Esophagus (tissue), 2 donors: ENCODE results near the gene ABL2. TPM values are rescaled to one million over a fixed set of nuclear protein-coding genes. Genes with fewer than 3 reads are reported as not detected.
A peak's percentile ranks its signal among the peaks of the same experiment; 100 is the strongest.
"Not testable (repeated sequence)": the region's sequence is repeated elsewhere in the genome, so short reads cannot be mapped to it uniquely, and the experiment has no call there.

Experiments used
- H3K27ac ChIP-seq, 2 donors: one replicate each; pipeline ENCODE4 v1.5.1; 2013; ENCODE audit warnings: low read depth in 2 of 2, mild to moderate bottlenecking in 2 of 2, inconsistent platforms in 1 of 2, low read length in 1 of 2, moderate library complexity in 1 of 2
- H3K27me3 ChIP-seq, 2 donors: one replicate each; pipeline ENCODE4 v1.6.1; 2013; ENCODE audit warnings: low read length in 2 of 2, control low read depth in 1 of 2, mild to moderate bottlenecking in 1 of 2; ENCODE audit not compliant: insufficient read depth in 2 of 2, control insufficient read depth in 1 of 2
- H3K36me3 ChIP-seq, 2 donors: one replicate each; pipeline ENCODE4 v1.6.1; 2013; ENCODE audit warnings: low read length in 1 of 2; ENCODE audit not compliant: control insufficient read depth in 2 of 2, insufficient read depth in 2 of 2
- H3K4me1 ChIP-seq, 2 donors: one replicate each; pipeline ENCODE4 v1.6.1; 2013; ENCODE audit warnings: low read length in 1 of 2; ENCODE audit not compliant: control insufficient read depth in 2 of 2, insufficient read depth in 2 of 2
- H3K4me3 ChIP-seq, 2 donors: one replicate each; pipeline ENCODE4 v1.5.1; 2013; ENCODE audit warnings: low read length in 2 of 2, mild to moderate bottlenecking in 2 of 2, low read depth in 1 of 2, moderate library complexity in 1 of 2
- H3K9me3 ChIP-seq, 2 donors: one replicate each; pipeline ENCODE4 v1.6.1; 2013; ENCODE audit warnings: mild to moderate bottlenecking in 2 of 2, low read depth in 1 of 2, low read length in 1 of 2, moderate library complexity in 1 of 2; ENCODE audit not compliant: control insufficient read depth in 2 of 2, insufficient read depth in 1 of 2
- WGBS, 2 donors: extraction: QIAGEN DNeasy Blood & Tissue Kit; methylation state at CpG; one replicate each; pipeline ENCODE4 v1.1.7; 2013; 5-methylcytosine and 5-hydroxymethylcytosine counted together
- polyA plus RNA-seq, 2 donors: library from polyadenylated mRNA; stranded (reverse); fragments of 200-250 nt; gene quantifications; one replicate each; pipeline ENCODE4 v1.2.3, GENCODE V29; 2013
- donor health status: healthy with polysubstance abuse.
- donor health status: Bipolar disorder and iron deficiency.

ABL2 gene
- polyA plus RNA-seq, 2 donors = 1.1 to 1.6 TPM

DNA sequence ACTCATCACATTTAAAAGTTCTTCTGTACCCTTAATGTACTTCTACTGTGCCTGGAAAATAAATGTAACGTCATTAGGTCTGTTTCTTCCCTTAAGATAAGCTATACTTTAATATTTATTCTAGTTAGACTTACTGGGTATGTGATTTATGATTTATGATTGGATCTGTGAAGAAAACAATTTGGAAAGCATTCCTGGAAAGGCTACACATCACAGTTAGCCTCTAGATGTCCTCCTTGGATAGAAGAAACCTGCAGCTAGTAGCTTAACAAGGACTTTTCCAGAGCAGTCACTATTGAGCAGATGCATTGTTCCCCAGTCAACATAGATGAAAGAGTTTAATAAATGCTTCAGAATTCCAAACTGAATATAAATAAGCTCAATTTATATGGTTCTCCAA, 22.2 kb upstream of the ABL2 start:
- Histone ChIP-seq H3K27ac (no peak overlapping the region), H3K27me3 (no peaks in the 10 kb centered on the region), H3K36me3 (no peaks in the 10 kb centered on the region), H3K4me1 (no peaks in the 10 kb centered on the region), H3K9me3 (no peaks in the 10 kb centered on the region), H3K4me3 (no peak overlapping the region)
- WGBS, 2 donors = 0 to 30% methylated on average over 1 of the region's 1 CpG

DNA sequence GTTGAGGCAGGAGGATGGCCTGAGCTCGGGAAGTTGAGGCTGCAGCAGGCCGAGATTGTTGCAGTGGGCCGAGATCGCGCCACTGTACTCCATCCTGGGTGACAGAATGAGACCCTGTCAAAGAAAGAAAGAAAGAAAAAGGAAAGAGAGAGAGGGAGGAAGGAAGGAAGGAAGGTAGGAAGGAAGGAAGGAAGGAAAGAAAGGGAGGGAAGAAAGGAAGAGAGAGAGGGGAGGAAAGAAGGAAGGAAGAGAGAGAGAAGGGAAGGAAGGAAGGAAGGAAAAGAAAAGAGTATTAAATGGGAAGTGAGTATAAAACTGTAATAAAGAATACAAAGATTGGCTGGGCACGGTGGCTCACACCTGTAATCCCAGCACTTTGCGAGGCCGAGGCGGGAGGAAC, 18.4 kb upstream of the ABL2 start:
- H3K4me3 ChIP-seq = no peak overlapping the region
- 82 to 86% methylated on average over 9 of the region's 9 CpGs for WGBS, 2 donors
- H3K9me3 ChIP-seq = no peaks in the 10 kb centered on the region
- H3K27me3 ChIP-seq = no peaks in the 10 kb centered on the region
- no peak overlapping the region for H3K27ac ChIP-seq
- H3K4me1 ChIP-seq = no peaks in the 10 kb centered on the region
- no peaks in the 10 kb centered on the region for H3K36me3 ChIP-seq

GRCh38 chr1:179245426-179245825, 15.9 kb upstream of the ABL2 start:
- not testable (repeated sequence) for H3K4me3 ChIP-seq, H3K4me1 ChIP-seq, H3K27me3 ChIP-seq, H3K27ac ChIP-seq, H3K9me3 ChIP-seq, H3K36me3 ChIP-seq
- WGBS, 2 donors = 70 to 79% methylated on average over 2 of the region's 2 CpGs

DNA sequence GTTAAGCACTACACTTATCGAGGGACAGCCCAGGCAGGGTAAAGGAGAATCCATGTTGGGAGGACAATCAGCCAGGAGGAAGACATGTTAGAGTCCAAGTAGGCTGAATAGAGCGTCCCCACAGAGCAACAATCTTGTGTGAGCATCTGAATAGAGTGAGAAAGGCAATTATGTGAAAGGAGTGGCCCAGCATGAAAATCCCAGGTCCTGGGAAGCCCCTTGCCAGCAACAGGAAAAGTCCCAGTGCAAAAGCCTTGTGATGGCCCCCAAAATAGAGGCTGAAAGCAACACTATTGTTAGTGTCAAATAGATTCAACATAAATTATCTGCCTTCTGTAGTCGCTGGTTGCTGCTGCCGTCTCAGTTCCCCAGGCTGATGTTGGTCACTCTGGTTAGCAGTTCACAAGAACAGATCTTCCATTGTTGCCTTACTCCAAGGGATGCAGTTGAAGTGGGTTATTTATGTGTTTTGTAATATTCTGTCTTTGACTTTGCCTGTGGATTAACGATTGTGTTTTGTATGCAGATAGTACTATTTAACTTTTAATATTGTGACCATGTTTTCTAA, 12.1 kb upstream of the ABL2 start:
- Histone ChIP-seq H3K9me3 (no peaks in the 10 kb centered on the region), H3K4me1 (no peaks in the 10 kb centered on the region), H3K27ac (no peak overlapping the region), H3K36me3 (no peaks in the 10 kb centered on the region), H3K27me3 (no peaks in the 10 kb centered on the region), H3K4me3 (no peak overlapping the region)
- WGBS, 2 donors = 84 to 86% methylated on average over 5 of the region's 5 CpGs

DNA sequence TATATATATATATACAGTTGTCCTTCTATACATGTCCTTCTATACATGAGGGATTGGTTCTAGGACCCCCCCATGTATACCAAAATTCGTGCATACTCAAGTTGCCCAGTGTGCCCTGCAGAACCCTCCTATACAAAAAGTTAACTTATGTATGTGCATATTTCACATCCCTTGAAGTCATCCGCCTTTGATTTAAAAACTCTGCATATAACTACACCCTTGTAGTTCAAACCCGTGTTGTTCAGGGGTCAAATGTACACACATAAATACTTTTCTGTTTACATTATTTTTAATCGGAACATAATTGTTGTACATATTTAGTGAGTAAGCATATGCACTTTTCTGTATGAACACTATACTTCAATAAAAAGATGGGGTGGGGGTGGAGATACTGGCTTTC, 7.7 kb upstream of the ABL2 start:
- Histone ChIP-seq H3K27me3 (no peaks in the 10 kb centered on the region), H3K9me3 (no peaks in the 10 kb centered on the region), H3K27ac (no peak overlapping the region), H3K4me1 (no peaks in the 10 kb centered on the region), H3K4me3 (no peak overlapping the region), H3K36me3 (no peaks in the 10 kb centered on the region)
- 75 to 78% methylated on average over 4 of the region's 4 CpGs for WGBS, 2 donors

GRCh38 chr1:179234863-179235262, 5.4 kb upstream of the ABL2 start:
- no peaks in the 10 kb centered on the region for H3K36me3 ChIP-seq
- H3K4me3 ChIP-seq = no peak overlapping the region
- no peaks in the 10 kb centered on the region for H3K9me3 ChIP-seq
- H3K4me1 ChIP-seq = no peaks in the 10 kb centered on the region
- no peak overlapping the region for H3K27ac ChIP-seq
- H3K27me3 ChIP-seq = no peaks in the 10 kb centered on the region
- 97 to 100% methylated on average over 1 of the region's 1 CpG for WGBS, 2 donors

DNA sequence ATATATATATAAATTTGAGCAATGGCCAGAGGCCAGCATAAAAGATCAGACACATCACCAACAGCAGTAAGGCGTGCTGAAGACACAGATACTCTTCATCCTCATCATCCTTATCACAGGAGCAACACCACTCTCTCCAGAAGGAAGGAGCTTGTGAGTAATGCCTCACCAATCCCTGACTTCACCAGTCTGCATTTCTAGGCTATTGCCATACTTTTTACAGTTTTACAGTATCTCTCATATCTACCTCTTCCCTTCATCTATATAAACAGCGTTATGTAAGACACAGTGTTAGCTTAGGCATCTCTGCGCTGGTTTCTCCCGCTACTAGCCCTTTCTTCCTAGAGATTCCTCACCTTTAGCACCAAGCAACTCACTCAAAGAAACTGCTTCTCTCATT, 2.4 kb upstream of the ABL2 start:
- 93 to 94% methylated on average over 4 of the region's 4 CpGs for WGBS, 2 donors
- Histone ChIP-seq H3K4me3 (no peak overlapping the region), H3K27me3 (no peaks in the 10 kb centered on the region), H3K9me3 (no peaks in the 10 kb centered on the region), H3K36me3 (no peaks in the 10 kb centered on the region), H3K4me1 (no peaks in the 10 kb centered on the region), H3K27ac (no peak overlapping the region)

- no peaks in the 10 kb centered on the region for H3K4me1 ChIP-seq
- no peaks in the 10 kb centered on the region for H3K27me3 ChIP-seq
- H3K9me3 ChIP-seq = no peaks in the 10 kb centered on the region
- WGBS, 2 donors = 50 to 54% methylated on average over 3 of the region's 3 CpGs
- H3K4me3 ChIP-seq = no peak overlapping the region
- H3K27ac ChIP-seq = no peak overlapping the region
- no peaks in the 10 kb centered on the region for H3K36me3 ChIP-seq
Observed at GRCh38 chr1:179230721-179231120, 1.2 kb upstream of the ABL2 start.

- Histone ChIP-seq H3K27ac (no peak overlapping the region), H3K9me3 (no peaks in the 10 kb centered on the region), H3K4me3 (no peak overlapping the region), H3K4me1 (no peaks in the 10 kb centered on the region), H3K27me3 (no peaks in the 10 kb centered on the region), H3K36me3 (no peaks in the 10 kb centered on the region)
- 41 to 47% methylated on average over 5 of the region's 5 CpGs for WGBS, 2 donors
Observed at GRCh38 chr1:179230251-179230650, 774 bp upstream of the ABL2 start.

DNA sequence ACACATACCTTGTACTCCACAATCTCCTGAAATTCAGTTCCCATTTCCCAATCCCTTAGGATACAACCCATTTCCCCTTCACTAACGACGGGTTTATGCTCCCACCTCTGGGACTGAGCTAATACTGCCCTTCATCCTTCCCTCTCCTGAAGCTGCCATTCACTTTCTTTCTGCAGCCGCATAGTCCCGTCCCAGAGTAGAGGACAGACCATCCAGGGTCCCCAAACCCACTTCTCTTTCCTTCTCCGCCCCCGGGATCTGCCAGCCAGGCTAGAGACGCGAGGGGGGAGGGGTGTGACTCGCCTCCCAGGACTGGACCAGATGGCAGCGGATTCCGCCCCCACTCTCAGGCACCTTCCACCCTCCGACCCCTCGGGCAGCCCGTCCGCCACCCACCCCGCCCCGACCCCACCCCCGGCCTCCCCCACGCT, 679 bp downstream of the ABL2 start:
- Histone ChIP-seq H3K27me3 (no peaks in the 10 kb centered on the region), H3K36me3 (no peaks in the 10 kb centered on the region), H3K27ac (peak overlapping the region in 1 of 2 donors; percentile 66), H3K4me3 (peak overlapping the region; percentile 93 to 94), H3K9me3 (no peaks in the 10 kb centered on the region), H3K4me1 (no peaks in the 10 kb centered on the region)
- WGBS, 2 donors = 0 to 1% methylated on average over 18 to 19 of the region's 19 CpGs
